AG09309 (cell line): ENCODE data around the gene NRCAM.
"Not testable (repeated sequence)": the region's sequence is repeated elsewhere in the genome, so short reads cannot be mapped to it uniquely, and the experiment has no call there.

Experiments
- DNase-seq: peaks from one replicate; pipeline ENCODE4 v3.0.0-alpha.2; 2010; ENCODE audit warnings: low read depth
- H3K4me3 ChIP-seq: 2 replicates; pipeline ENCODE4 v1.5.1; 2011; ENCODE audit warnings: mild to moderate bottlenecking, low read depth, low read length, moderate library complexity; ENCODE audit not compliant: control insufficient read depth
- CTCF ChIP-seq: IDR thresholded peaks from 2 replicates; pipeline ENCODE4 v1.5.1; 2011; ENCODE audit warnings: mild to moderate bottlenecking, low read depth, low read length, inconsistent platforms; ENCODE audit not compliant: insufficient read depth, control insufficient read depth; ENCODE audit errors: missing control alignments

NRCAM gene

GRCh38 chr7:108266035-108266434 is 190.2 kb downstream of the NRCAM start:
- DNase-seq, result no peak
- no peak for TF ChIP-seq CTCF
- no peak overlapping the region for H3K4me3 ChIP-seq

GRCh38 chr7:108265007-108265406 is 191.2 kb downstream of the NRCAM start:
- no peak for TF ChIP-seq CTCF
- no peak overlapping the region for H3K4me3 ChIP-seq
- DNase-seq, result no peak

GRCh38 chr7:108263425-108263824 is 192.8 kb downstream of the NRCAM start:
- no peak for TF ChIP-seq CTCF
- H3K4me3 ChIP-seq, result no peak overlapping the region
- no peak for DNase-seq

- no peak for DNase-seq
- no peak for TF ChIP-seq CTCF
- H3K4me3 ChIP-seq, result no peak overlapping the region
These were observed 194.5 kb downstream of the NRCAM start for GRCh38 chr7:108261560-108262255.

GRCh38 chr7:108259447-108259846 is 196.8 kb downstream of the NRCAM start:
- DNase-seq, H3K4me3 ChIP-seq: not testable (repeated sequence)

- TF ChIP-seq CTCF, result no peak
- no peak overlapping the region for H3K4me3 ChIP-seq
- DNase-seq, result no peak
These were observed 198.3 kb downstream of the NRCAM start for GRCh38 chr7:108257954-108258353.

- no peak for DNase-seq
- TF ChIP-seq CTCF, result no peak
- H3K4me3 ChIP-seq, result no peak overlapping the region
These were observed 202.0 kb downstream of the NRCAM start for GRCh38 chr7:108254259-108254658.
